AG10803 (cell line): ENCODE results near the gene RIC3.
A peak's percentile ranks its signal among the peaks of the same experiment; 100 is the strongest.

ENCODE experiments used
- DNase-seq: peaks from one replicate; pipeline ENCODE4 v3.0.0; 2010; ENCODE audit warnings: low read depth
- H3K4me3 ChIP-seq: 2 replicates; pipeline ENCODE4 v1.5.1; 2011; ENCODE audit warnings: mild to moderate bottlenecking, low read length, control low read depth
- TF ChIP-seq, protein P1 (sequence below): conservative IDR thresholded peaks from 2 replicates; pipeline ENCODE4 v1.5.1; 2011; ENCODE audit warnings: mild to moderate bottlenecking, low read length, control low read depth, inconsistent platforms

Gene RIC3

GRCh38 chr11:8070417-8071115 is 98.3 kb downstream of the RIC3 start:
- H3K4me3 ChIP-seq: no peak overlapping the region
- TF ChIP-seq, protein P1, sequence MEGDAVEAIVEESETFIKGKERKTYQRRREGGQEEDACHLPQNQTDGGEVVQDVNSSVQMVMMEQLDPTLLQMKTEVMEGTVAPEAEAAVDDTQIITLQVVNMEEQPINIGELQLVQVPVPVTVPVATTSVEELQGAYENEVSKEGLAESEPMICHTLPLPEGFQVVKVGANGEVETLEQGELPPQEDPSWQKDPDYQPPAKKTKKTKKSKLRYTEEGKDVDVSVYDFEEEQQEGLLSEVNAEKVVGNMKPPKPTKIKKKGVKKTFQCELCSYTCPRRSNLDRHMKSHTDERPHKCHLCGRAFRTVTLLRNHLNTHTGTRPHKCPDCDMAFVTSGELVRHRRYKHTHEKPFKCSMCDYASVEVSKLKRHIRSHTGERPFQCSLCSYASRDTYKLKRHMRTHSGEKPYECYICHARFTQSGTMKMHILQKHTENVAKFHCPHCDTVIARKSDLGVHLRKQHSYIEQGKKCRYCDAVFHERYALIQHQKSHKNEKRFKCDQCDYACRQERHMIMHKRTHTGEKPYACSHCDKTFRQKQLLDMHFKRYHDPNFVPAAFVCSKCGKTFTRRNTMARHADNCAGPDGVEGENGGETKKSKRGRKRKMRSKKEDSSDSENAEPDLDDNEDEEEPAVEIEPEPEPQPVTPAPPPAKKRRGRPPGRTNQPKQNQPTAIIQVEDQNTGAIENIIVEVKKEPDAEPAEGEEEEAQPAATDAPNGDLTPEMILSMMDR: peak; percentile 57
- DNase-seq: peak; percentile 41

DNA sequence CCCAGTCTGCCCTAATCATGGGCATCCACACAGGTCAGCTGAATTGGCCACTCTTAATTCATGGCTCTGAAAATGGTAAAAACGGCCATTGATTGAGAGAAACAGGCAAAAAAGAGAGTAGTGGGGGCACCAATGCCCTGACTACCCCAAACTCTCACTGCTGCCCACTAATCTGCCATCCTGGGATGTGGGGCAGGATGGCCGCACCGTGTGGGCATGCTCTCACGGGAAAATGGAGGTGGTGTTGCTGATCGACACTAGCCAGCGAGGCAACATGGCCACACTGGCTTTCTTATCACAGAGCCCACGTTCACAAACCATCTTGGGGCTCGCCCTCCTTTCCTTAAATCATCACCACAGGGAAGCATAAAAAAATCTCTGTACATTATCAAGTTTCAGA is 99.1 kb downstream of the RIC3 start:
- DNase-seq: no peak
- no peak overlapping the region for H3K4me3 ChIP-seq
- TF ChIP-seq, protein P1: no peak

DNA sequence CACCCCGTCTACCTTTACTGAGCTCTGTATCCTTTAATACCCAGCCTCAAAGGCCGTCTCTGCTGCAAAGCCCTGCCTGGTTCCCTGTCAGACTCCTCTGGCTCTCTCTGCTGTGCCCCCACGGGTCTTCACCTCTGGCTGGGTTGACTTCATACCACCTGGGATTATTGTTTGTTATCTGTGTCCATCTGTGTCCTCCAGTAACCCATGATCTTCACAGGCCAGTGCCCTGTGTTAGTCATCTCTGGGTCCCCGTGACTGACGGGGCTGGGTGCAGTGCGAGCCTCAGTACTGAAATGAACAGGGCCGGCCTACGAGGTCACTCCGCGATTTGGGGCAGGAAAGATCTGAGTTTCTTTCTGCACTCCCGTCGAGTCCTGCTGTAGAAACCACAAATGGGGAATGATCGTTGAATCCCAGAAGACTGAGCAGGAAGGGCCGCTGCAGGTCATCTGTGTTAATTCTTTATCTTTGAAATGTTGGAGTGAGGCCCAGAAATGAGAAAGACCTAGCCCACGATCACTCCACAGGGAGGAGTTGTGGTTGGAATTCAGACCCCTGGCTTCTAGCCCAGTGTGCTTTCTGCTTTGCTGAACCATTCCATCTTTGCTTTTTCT is 100.1 kb downstream of the RIC3 start:
- peak; percentile 77 for DNase-seq
- TF ChIP-seq, protein P1: no peak
- H3K4me3 ChIP-seq: no peak overlapping the region

GRCh38 chr11:8067929-8068575 is 100.8 kb downstream of the RIC3 start:
- no peak overlapping the region for H3K4me3 ChIP-seq
- TF ChIP-seq, protein P1: no peak
- DNase-seq: no peak

- DNase-seq: no peak
- TF ChIP-seq, protein P1: no peak
- H3K4me3 ChIP-seq: no peak overlapping the region
These were observed 101.3 kb downstream of the RIC3 start for GRCh38 chr11:8067567-8067928.

GRCh38 chr11:8066911-8067455 is 101.8 kb downstream of the RIC3 start:
- no peak for DNase-seq
- H3K4me3 ChIP-seq: no peak overlapping the region
- TF ChIP-seq, protein P1: no peak
